DMS53 treated with DMSO at 0.1 percent for 48 hours (cell line): ENCODE results near the gene GAMT.
"Not testable (repeated sequence)": the region's sequence is repeated elsewhere in the genome, so short reads cannot be mapped to it uniquely, and the experiment has no call there.

ENCODE experiments used
- DNase-seq: peaks from one replicate; lab custom pipeline; 2025; ENCODE audit not compliant: unreplicated experiment; lab: John Stamatoyannopoulos, UW

GAMT gene

DNA sequence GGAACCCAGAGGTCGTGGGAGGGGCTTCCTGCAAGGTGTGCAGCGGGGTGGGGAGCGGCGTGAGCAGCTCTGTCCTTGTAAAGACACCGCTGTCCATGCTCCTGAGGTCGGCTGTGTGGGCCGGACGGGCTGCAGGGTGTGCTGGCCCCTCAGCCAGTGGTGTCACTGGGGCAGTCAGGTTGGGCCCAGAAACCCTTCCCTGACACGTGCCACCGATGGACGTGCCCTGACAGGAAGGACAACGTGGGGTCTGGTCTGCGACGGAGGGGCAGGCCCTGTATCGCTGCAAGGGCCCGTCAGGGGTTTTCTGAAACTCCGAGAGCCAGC lies 32.7 kb upstream of the GAMT start:
- no peak for DNase-seq

DNA sequence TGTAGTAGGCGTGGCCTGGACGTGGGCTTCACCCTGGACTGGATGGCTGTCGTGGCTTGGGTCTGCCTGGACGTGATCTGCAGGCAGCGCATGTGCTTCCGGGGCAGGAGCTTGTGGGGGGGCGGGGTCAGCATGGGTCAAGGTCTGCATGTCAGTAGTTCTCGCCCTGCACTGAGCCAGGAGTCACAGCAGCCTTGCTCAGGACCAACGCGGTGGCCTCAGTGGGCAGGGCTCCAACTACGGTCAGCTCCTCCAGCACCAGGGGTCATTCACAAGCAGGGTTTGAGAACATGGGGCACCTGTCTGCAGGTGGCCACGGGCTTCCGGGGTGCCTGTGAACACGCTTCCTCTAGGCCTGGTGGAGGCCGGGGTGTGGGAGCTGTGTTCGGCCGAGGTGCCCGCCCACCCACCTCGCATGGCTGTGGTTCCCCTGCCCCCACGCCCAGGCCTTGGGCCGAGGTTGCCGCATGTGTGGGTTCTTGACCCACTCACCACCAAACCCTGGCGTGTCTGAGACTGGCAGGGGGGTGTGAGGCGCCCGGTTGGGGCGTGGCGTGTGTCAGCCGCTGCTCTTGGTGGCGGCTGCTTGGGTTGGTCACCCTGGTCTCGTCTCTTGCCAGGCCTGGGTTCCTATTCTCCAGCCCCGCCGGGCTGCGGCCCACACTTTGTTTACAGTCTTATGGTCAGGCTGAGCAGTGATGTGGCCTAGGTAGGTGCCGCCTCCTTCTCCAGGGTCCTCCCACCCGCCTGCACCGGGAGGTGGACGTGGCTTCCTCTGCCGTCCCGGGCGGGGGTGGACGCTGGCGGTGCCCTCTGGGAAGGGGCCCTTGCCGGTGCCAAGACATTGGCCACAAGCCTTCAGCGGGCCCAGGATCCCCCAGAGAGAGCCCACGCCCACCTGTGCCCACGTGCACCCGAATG lies 32.0 kb upstream of the GAMT start:
- DNase-seq, result no peak

DNA sequence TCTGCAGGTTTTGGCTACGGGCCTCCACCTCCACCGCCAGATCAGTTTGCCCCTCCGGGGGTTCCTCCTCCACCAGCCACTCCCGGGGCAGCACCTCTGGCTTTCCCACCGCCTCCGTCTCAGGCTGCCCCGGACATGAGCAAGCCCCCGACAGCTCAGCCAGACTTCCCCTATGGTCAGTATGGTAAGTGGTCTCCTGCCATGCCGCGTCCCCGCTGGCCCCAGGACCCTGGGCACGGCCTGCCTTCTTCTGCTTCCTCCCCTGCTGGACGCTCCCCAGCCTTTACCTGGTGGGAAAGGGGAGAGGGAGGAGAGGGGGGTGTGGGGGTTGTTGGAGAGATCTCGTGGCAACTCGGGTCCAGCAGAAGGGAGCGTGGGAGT lies 31.2 kb upstream of the GAMT start:
- DNase-seq, result no peak

DNA sequence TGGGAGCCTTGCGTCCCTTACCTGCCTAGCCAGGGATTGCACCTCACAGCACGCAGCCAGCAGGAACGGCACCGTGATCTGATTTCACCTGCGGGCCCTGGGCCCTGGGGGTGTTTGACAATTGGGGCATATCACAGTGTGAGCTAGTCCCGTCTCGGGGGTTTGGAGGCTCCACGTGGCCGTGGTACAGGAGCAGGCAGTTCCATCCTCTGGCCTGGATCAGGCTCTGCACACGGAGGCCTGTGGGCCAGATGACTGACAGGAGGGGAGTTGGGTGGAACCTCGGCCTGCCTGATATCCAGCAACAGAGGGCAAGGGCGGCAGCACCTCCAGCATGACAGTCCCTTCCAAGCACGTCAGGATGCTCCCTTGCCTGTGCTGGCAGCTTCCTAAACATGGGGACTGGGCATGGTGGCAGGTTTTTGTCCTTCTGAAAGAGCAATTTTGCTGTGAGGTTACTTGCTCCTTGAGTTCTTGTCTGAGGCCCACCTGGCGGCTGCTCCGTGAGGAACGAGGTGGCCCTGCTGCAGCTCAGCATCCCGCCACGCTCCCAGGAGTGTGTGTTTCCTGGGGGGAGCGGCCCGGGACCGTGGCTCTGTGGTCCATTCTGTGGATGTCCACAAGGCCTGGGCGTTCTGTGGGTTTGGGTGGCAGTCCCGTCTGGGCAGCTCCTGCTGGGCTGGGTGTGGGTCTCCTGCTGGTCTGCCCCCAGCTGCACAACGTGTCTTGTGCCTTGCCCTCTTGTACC lies 30.6 kb upstream of the GAMT start:
- DNase-seq, result no peak

DNA sequence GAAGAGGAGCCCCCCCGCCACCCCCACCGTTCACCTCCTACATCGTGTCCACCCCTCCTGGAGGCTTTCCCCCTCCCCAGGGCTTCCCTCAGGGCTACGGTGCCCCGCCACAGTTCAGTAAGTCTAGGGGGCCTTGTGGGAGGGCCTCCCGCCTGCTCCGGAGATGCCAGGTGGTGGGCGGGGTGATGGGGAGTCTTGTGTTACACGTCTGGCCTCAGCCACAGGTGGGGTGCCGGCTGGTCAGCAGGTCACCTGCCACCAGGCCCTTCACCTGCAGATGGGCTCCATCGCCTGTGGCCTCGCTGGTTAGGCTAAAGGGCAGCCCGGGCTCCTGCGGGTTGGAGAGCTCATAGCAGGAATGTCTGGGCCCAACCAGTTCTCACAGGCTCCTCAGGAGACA lies 28.9 kb upstream of the GAMT start:
- DNase-seq, result no peak

DNA sequence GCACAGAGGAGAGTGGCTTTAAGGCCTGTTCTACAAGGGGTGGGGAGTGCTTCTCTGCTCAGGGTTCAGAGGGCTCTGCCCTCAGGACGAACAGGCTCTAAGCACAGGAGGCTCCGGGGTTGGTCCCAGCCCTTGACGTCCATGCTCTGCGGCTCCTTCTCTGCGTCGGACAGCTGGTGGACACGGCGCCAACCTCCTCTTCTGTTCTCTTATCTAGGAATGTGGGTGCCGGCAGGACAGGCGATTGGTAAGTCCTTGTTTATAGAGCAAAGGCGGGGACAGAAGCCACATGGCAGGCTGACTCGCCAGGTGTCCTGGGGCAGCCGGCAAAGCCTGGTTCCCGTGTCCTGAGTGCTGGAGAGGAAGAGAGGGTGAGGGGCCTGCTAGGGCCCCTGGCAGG lies 28.4 kb upstream of the GAMT start:
- DNase-seq, result no peak

DNA sequence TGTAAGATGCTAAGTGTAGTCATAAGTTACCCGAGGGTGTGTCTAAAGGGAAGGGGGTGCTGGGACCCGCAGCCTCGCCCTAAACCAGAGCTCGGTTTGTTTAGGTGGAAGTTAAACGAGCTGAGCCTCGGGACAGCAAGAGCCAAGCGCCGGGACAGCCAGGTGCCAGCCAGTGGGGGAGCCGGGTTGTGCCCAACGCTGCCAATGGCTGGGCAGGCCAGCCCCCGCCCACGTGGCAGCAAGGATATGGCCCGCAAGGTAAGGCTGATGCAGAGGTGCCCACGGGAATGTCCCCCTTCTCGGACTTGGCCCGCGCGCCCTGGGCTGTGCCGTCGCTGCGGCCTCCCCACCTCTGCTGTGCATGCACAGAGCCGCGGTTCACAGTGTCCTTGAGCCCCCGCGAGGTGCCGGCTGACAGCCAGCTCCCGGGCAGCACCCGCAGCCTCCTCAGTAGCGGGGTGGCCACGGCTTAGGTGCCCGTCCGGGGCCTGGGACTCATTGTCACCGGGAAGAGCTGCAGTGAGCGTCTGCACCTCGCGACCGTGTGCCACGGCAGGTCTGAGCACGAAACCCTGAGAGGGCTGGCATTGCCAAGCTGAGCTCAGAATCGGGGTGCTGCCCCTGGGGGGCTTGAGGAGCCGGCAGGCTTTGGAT lies 27.5 kb upstream of the GAMT start:
- DNase-seq, result no peak

DNA sequence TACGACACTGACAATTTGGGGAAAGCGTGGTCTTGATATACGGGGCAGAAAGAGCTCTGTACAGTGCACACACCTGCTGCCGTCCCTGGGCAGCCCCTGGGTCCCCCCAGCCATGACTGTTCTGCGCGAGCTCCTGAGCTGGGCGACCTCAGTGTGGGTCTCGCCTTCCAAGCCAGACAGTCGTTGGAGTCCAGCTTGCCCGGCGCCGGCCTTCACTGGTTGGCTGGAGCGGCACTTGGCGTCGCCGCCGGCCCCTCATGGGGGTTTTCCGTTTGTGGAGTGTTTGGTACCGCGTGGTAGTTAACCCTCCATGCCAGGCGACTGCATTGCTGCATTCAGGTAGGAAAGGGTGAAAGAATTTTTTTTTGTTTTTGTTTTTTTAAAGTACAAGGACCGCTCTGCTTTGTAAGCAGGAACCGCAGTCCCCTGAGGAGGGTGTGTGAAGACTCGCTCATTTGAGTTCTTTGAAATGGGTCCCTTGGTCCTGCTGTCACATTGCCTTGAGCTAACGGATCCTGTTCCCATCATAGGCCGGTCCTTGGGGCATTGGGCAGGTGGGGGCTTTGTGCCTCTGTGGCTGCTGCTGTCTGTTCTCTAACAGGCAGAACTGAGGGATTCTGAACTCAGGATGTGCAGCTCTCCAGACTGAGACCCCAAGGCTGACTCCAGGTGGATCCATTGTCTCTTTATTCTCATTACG lies 26.0 kb upstream of the GAMT start:
- DNase-seq, result no peak

DNA sequence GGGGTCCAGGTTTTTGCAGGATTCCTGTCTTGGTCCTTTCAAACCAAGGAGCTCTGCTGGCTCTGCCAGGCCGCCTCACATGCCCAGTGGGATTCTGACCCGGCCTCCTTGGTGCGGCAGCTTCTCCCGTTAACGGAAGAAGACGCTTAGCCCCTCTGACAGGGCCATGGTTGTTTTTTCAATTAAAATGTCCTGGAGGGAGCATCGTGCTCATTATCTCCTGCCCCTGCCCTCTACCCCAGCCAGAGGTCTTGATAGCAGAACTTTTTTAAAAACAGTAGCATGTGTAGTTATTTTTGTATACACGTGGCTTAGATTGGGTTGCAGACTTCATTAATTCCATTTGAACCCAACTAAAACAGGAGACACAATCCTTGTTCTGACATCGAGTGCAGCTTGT lies 25.4 kb upstream of the GAMT start:
- DNase-seq, result no peak

DNA sequence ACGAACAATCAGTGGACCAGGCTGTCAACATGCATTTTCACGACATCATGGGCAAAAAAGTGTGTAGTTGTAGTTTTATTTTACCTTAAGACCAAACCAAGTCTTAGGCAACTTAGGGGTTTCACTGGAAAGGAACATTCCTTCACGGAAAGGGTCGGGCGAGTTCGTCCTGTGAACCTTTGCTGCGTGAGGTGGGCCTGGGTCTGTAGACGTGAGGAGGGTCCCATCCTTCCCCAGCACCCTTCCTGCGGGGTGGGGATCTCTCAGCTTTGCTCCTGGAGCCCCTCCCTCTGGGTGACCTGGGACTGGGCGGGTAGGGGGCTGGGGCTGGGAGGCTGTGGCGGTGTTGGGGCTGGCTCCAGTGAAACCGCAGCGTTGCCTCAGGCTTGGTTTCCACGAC lies 24.6 kb upstream of the GAMT start:
- DNase-seq, result no peak

DNA sequence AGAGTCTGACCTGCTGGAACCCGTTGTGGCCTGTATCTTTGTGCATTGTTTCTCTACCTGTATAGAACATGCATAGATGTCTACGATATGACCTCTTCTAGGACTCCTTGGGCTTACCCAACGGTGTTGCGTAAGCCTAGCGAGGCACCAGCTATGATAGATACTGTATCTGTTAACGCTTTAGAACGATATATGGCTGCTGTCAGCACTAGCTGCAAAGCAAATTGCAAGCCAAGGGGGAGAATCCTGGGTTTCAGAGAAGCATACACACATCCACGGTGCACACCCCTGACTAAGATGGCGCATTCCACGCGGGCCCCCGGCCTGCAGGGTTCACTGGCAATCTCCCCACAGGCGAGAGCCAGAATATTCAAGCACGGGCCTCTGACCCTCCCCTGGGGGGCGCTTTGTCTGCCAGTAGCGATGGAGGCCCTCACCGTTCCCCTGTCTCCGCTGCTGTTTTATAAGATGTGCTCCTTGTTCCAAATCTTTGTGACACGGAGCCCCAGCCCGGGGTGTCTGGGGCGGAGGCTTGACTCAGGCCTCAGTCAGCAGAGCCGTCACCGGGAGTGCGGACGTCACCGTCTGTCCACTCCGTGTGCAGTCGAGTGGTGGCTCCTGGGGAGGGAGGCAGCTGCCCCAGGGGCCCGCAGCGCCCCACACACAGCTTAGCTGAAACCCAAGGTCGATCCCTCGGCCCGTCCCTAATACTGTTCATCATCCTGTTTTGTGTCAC lies 23.9 kb upstream of the GAMT start:
- no peak for DNase-seq

DNA sequence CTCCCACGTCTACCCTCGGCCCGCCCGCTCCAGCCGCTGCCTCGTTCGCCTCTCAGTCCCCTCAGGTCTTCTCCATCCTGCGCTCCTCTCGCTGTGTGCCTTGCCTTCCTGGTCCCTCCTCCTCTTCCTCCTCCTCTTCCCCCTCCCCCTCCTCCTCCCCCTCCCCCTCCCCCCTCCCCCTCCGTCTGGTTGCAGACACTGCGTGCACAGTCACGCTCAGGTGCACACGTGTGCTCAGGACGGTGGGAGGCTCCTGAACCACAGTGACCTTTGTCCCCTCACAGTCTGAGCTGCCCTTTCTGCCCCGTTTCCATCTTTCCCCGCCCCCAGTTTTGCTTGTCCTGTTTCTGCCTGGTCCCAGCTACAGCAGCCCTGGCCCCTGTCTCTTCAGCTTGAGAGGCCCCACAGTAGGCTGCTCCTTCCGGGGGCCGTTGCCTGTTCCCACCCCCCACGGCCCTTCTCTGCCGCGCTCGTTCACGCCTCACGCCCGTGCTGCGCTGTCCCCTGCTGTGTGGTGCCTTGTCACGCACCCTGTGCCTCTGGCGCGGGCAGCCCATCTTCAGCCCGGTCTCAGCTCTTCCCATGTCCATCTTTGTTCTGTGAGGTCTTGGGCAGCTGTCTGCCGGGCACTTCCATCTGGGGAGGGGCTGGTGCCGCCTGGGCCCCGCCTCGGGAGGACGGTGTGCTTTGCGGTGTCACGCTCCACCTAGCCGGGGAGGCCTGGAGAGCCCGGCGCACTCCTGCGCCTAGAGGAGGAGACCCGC lies 23.0 kb upstream of the GAMT start:
- peak; percentile 77 for DNase-seq

DNA sequence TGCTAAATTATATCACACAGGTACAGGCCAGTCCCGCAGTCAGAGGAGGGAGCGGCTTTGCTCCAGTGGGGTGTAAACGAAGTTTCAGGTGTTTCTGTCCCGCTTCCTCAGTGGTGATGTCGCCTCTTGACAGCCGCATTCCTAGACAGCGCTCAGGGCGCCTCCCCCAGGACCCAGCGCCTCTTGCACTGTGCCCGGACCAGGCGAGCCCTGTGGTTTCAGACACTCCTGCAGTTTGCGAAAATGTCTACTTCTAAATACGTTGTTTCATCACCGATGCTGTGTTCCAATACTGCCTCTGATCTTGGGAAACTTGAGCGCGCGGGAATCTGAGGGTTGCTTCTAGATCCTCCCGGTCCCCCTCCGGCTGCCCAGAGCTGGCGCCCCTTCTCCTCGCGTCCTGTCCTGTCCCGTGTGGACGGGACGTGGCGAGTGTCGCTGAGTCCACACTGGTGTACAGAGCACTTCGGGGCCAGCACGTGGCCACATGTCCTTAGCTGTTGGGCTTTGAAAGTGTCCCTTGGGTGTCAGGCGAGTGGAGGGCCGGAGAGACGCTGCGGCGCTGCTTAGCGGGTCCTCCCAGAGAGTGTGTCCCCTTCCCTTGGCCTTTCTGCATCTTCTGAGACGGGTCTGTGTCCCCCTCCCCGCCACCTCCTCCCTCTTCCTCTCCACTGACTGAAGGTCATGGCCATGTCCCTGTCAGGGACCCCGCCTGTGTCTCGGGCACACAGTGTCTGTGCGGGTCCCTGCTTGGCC lies 22.3 kb upstream of the GAMT start:
- no peak for DNase-seq

DNA sequence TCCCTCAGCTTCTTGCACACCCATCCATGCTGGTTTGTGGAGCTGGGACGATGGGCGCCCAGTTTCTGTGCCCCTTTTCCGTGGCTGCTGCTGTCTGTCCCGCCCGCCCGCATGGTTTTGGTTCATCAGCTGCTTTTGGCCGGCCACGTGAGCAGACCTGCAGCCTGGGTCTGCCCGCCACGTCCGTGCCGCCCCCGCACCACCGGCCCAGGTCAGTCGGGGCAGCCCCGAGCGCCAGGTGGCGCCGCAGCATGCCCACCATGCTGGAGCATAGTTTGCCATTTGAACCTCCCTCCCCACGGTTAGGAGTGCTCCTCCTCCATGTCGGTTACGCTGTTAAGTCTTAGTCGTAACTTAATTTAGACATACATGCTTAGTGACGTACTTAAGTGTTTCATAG lies 21.6 kb upstream of the GAMT start:
- DNase-seq, result no peak

DNA sequence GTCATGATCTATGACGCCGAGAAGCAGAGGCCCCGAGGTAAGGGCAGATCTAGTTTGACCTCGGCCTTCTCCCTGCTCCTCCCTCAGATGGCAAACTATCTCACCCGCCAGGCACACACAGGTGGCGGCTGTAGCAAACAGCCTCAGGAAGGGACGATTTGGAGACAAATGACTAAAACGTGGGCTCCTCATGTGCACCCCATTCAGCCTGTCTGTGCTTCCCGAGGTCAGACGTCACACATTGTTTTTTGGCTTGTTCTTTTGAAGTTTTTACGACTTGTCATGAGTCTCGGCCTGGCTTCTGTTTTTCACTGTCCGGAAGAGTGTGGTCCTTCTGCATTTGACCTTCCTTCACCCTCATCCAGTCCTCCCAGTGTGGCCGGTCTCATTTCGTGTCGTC lies 21.0 kb upstream of the GAMT start:
- DNase-seq, result no peak

DNA sequence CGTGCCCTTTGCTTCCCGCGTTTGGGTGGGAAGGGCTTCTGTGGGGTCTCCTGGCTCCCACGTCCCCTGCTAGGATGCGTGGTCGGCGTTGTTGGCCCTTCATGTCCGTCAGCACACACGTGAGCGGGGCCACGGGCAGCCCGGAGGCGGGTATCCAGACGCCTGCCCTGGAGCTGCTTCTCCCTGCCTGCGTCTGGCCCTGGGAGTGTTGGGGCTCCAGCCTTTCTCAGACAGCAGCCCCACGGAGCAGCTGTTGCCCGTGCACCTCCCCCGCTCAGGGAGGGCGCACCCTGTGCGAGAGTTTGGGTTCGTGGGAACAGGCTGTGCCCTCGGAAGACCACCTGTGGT lies 20.6 kb upstream of the GAMT start:
- DNase-seq, result no peak

DNA sequence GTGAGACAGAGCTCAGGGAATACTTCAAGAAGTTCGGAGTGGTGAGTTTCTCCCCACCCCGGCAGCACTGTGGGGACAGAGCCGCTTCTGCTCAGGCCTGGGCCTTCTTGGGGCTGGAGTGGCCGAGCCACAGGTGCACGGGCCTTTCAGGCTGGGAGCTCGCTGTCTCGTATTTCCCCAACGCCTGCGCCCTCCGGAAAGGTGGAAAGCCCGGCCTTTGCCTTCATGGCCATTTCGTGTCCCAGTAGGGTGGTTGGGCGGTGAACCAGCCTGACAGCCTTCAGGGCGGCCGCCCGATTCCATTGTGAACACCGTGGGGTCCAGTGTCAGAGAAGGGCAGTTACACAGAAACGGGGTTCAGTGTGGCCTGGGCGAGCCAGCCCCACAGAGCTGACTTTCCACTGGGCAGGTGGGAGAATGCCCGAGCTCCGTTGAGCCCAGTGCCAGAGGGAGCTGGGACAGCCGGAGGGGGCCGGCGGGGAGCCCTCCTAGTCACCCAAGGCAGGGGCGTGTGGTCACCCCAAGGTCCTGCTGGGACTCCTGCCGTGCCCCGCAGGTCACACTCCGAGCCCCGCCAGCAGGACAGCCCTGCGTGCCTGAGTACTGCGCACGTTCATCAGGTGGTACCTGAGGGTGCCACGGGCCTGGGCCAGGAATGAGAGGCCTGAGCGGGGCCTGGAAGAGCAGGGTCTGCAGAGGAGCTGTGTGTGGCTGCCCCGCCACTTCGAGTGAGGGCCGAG lies 20.0 kb upstream of the GAMT start:
- DNase-seq, result no peak

DNA sequence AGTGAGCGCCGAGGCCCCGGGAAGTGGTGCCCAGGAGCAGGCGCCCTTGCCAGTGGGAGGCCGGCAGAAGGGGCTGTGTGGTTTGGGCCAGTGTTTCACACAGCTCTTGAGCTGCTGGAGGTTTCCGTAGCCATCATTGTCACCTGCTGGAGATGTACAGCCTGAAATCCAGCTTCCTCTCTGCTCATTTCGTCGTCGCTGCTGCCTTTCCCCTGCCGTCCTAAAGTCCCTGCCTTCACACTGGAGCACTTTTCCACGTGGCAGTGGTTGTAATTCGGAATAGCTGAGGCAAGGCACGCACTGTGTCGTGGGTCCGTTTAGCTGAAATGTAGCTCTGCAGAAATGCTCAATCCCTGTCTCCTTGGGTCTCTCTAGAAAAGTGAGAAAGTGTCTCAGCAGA lies 19.2 kb upstream of the GAMT start:
- no peak for DNase-seq

DNA sequence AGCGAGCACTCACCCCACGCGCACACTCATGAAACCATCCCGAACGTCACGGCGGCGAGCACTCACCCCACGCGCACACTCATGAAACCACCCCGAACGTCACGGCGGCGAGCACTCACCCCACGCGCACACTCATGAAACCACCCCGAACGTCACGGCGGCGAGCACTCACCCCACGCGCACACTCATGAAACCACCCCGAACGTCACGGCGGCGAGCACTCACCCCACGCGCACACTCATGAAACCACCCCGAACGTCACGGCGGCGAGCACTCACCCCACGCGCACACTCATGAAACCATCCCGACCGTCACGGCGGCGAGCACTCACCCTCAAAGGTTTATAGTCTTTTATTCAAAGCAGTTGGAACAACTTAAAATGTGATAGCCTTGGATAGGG lies 18.7 kb upstream of the GAMT start:
- not testable (repeated sequence) for DNase-seq
